ENCODE results near the gene HCRTR1. TPM values are rescaled to one million over a fixed set of nuclear protein-coding genes. Genes with fewer than 3 reads are reported as not detected.
A peak's percentile ranks its signal among the peaks of the same experiment; 100 is the strongest.

The HCRTR1 gene
- total and polyA plus RNA-seq, 8 donors = 0.14 to 0.24 (median 0.17) TPM; not detected in 4

GRCh38 chr1:31576743-31577455 lies 40.6 kb upstream of the HCRTR1 start:
- Histone ChIP-seq H3K9me3 (no peaks in the 10 kb centered on the region), H3K36me3 (no peaks in the 10 kb centered on the region), H3K4me3 (peak overlapping the region; percentile 27 to 54), H3K4me1 (peaks cover 19 to 47% of the 10 kb centered on the region in 2 donors), H3K27ac (peak overlapping the region; percentile 66 to 67), H3K27me3 (peaks cover 0 to 17% of the 10 kb centered on the region in 2 donors)
- ATAC-seq (no peak), DNase-seq (no peak)
- TF ChIP-seq, protein P1, sequence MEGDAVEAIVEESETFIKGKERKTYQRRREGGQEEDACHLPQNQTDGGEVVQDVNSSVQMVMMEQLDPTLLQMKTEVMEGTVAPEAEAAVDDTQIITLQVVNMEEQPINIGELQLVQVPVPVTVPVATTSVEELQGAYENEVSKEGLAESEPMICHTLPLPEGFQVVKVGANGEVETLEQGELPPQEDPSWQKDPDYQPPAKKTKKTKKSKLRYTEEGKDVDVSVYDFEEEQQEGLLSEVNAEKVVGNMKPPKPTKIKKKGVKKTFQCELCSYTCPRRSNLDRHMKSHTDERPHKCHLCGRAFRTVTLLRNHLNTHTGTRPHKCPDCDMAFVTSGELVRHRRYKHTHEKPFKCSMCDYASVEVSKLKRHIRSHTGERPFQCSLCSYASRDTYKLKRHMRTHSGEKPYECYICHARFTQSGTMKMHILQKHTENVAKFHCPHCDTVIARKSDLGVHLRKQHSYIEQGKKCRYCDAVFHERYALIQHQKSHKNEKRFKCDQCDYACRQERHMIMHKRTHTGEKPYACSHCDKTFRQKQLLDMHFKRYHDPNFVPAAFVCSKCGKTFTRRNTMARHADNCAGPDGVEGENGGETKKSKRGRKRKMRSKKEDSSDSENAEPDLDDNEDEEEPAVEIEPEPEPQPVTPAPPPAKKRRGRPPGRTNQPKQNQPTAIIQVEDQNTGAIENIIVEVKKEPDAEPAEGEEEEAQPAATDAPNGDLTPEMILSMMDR (IDR thresholded peaks at IDR 0.05) = no peak
- intact Hi-C loops (cut with DNase I) = loop anchor here in 1 of 2 donors (10.0 kb wide), 1 partner anchor 208 kb away; no protein-coding TSS in a partner anchor

DNA sequence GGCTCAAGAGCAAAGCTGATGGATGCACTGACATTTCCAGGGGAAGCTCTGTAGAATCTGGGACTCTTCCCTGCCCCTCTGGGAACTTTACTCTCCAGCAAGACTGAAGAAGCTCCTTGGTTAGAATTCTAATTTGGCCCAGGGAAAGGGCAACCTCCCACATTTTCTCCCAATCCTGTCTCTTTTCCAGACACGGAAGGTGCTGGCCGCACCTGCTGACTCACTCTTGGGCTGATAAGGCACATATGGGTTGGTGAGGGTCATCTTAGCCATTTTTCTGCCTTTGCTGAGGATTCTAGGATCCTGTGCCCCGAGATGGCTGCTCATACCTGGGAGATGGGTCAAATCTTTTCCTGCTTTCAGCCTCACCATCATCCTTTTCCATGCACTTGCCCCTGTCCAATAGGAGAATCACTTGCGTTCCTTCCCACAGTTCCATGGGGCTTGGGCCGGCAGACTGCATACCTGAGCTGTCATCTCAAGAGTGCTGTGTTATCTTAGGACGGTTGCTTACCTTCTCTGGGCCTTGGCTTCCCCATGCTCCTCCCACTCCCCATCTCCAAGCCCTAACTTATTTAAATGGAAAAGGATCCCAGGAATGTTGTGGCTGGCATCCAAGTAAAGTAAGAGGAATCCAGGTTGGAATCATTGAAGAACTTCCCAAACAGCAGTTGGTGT lies 39.8 kb upstream of the HCRTR1 start:
- TF ChIP-seq, protein P1 (IDR thresholded peaks at IDR 0.05) = no peak
- Histone ChIP-seq H3K9me3 (no peaks in the 10 kb centered on the region), H3K4me3 (peak overlapping the region; percentile 27 to 54), H3K27ac (peak overlapping the region; percentile 66 to 67), H3K4me1 (peaks cover 19 to 46% of the 10 kb centered on the region in 2 donors), H3K27me3 (peaks cover 0 to 17% of the 10 kb centered on the region in 2 donors), H3K36me3 (no peaks in the 10 kb centered on the region)
- DNase-seq (peak in 1 of 4 donors; percentile 45), ATAC-seq (no peak)
- intact Hi-C loops (cut with DNase I) = loop anchor here in 1 of 2 donors (10.0 kb wide), 1 partner anchor 207 kb away; no protein-coding TSS in a partner anchor

DNA sequence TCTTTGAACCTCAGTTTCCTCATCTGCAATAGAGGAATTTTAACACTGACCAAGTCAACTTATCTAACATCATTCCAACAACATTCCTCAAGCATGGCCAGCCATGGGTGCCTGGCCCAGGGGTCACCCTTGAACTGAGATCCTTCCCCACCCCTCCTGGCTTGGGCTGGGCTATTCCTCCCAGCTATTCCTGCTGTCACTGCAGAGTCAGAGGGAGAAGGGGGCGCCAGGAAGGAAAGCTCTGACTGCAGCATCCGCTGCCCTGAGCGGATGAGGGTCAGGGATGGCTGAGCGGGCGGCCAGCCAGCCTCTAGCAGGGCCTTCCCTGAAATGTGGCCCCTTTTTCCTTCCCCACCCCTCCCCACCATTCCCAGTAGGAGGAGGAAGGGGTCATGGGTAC lies 38.1 kb upstream of the HCRTR1 start:
- peaks cover 0 to 17% of the 10 kb centered on the region in 2 donors for H3K27me3 ChIP-seq
- TF ChIP-seq, protein P1 (IDR thresholded peaks at IDR 0.05) = no peak
- H3K4me3 ChIP-seq = peak overlapping the region in 1 of 2 donors; percentile 28
- H3K27ac ChIP-seq = peak overlapping the region; percentile 50 to 65
- no peaks in the 10 kb centered on the region for H3K9me3 ChIP-seq
- intact Hi-C loops (cut with DNase I) = loop anchor here in 1 of 2 donors (10.0 kb wide), 1 partner anchor 205 kb away; no protein-coding TSS in a partner anchor
- H3K36me3 ChIP-seq = peaks cover 0 to under 1% of the 10 kb centered on the region in 2 donors
- peak in 1 of 4 donors; percentile 54 for DNase-seq
- ATAC-seq = no peak
- H3K4me1 ChIP-seq = peaks cover 20 to 45% of the 10 kb centered on the region in 2 donors

GRCh38 chr1:31580513-31580870 lies 37.0 kb upstream of the HCRTR1 start:
- intact Hi-C loops (cut with DNase I) = no loop called here
- no peak for ATAC-seq
- TF ChIP-seq, protein P1 (IDR thresholded peaks at IDR 0.05) = no peak
- Histone ChIP-seq H3K27ac (peak overlapping the region in 1 of 2 donors; percentile 28), H3K27me3 (peaks cover 0 to 17% of the 10 kb centered on the region in 2 donors), H3K4me3 (no peak overlapping the region), H3K4me1 (peaks cover 21 to 44% of the 10 kb centered on the region in 2 donors), H3K36me3 (peaks cover 0 to 12% of the 10 kb centered on the region in 2 donors), H3K9me3 (no peaks in the 10 kb centered on the region)
- DNase-seq = no peak
